GM18868 (cell line): ENCODE measurements around the gene PDCD11.
"Not testable (repeated sequence)": the region's sequence is repeated elsewhere in the genome, so short reads cannot be mapped to it uniquely, and the experiment has no call there.

Experiments used
- ATAC-seq: cut with Tn5 transposase; IDR thresholded peaks from one replicate; pipeline ENCODE4 v1.9.1; 2021; ENCODE audit warnings: mild to moderate bottlenecking, moderate library complexity; ENCODE audit not compliant: unreplicated experiment

The PDCD11 gene

GRCh38 chr10:103415581-103415980 lies 19.2 kb downstream of the PDCD11 start:
- ATAC-seq: no peak

DNA sequence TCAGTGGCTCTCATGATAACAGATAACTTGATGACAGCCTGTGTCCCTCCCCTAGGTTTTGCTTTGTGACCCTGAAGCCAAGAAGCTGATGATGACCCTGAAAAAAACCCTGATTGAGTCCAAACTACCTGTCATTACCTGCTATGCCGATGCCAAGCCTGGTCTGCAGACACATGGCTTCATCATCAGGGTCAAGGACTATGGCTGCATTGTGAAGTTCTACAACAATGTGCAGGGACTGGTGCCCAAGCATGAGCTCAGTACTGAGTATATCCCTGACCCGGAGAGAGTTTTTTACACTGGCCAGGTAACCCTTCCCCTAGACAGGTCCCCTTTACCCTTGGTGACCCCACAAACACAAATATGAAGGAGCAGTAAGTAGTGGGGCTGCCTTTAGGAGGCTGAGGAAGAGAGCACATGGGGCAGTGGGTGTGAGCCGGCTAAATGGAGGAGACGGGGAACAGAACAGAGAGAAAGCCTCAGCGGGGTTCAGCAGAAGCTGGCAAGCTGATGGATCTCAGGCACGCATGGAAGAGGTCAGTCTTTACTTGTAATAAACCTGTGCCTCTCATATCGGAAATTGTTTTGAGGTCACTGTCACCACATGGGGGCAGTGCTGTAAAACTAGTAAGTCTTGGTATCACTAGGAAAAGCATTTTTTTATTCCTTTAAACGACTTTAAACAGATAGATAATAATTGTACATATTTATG lies 20.2 kb downstream of the PDCD11 start:
- ATAC-seq: no peak

DNA sequence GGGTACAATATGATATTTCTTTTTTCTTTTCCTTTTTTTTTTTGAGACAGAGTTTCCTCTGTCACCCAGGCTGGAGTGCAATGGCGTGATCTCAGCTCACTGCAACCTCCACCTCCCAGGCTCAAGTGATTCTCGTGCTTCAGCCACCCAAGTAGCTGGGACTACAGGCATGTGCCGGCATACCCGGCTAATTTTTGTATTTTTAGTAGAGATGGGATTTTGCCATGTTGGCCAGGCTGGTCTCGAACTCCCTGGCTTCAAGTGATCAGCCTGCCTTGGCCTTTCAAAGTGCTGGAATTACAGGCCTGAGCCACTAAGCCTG lies 20.7 kb downstream of the PDCD11 start:
- not testable (repeated sequence) for ATAC-seq

DNA sequence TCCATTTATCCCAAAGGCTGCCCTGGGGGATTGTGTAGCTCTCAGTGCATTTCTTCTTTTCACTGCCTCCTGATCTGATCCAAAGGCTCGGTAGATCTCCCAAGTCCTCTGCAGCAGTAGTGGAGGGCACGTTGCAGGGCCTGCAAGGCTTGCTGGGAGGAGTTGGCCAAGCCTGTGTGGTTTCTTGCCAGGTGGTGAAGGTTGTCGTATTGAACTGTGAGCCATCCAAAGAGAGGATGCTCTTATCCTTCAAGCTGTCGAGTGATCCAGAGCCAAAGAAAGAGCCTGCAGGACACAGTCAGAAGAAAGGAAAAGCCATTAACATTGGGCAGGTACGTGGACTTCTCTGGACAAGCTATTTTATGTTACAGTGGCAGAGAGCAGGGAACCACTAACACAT lies 21.2 kb downstream of the PDCD11 start:
- no peak for ATAC-seq

DNA sequence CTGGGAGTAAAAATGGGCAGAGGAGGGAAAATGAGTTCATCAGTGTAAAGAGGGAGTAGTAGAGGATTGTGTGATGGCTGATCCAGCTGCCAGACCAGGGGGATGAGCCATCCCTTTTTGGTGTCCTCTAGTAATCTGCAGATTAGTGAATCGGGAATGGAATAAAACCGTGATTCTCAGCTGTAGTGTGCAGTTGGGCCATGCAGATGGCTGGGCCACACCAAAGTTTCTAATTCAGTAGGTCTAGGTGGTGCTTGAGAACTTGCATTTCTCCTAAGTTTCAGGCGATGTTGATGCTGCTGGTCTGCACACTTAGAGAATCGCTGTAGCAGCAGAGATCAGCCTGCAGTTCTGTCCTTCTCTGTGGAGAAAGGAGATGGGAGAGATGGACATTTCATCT lies 22.7 kb downstream of the PDCD11 start:
- no peak for ATAC-seq

- no peak for ATAC-seq
Observed at GRCh38 chr10:103423748-103424147, 27.3 kb downstream of the PDCD11 start.

- no peak for ATAC-seq
Observed at GRCh38 chr10:103427866-103428265, 31.4 kb downstream of the PDCD11 start.

GRCh38 chr10:103428989-103429643 lies 32.7 kb downstream of the PDCD11 start:
- no peak for ATAC-seq

GRCh38 chr10:103429647-103430046 lies 33.2 kb downstream of the PDCD11 start:
- no peak for ATAC-seq

DNA sequence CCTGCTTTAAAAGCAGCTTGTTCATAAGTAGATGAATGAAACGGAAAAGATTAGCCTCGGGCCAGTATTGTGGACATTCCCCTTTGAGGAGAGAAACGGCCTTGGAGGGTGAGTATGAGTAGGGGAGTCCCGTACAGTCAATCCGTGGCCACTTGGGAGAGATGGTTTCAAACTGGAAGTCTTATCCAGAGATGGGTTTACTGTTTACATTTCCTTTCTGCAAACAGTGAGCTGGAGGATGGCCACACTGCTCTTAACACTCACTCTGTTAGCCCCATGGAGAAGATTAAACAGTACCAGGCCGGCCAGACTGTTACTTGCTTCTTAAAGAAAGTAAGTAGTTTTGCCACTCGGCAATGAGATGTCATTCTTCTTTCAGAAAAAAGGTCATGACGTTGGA lies 35.5 kb downstream of the PDCD11 start:
- ATAC-seq: no peak

DNA sequence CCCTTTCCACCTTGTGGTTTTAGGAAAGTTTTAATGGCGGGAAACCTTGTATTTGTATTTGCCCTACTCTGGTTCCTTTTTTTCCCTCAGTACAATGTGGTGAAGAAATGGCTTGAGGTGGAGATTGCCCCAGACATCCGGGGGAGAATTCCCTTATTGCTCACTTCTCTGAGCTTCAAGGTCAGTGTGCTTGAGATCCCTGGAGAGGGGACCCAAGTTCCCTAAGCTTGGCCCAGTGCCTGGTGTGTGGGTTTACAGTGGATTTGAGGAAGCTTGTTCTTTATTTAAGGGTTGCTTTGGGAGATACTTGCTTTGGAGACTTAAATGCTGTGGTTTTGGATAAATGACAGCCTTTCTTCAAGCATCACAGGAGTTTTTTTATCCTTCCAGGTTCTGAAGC lies 37.4 kb downstream of the PDCD11 start:
- no peak for ATAC-seq

DNA sequence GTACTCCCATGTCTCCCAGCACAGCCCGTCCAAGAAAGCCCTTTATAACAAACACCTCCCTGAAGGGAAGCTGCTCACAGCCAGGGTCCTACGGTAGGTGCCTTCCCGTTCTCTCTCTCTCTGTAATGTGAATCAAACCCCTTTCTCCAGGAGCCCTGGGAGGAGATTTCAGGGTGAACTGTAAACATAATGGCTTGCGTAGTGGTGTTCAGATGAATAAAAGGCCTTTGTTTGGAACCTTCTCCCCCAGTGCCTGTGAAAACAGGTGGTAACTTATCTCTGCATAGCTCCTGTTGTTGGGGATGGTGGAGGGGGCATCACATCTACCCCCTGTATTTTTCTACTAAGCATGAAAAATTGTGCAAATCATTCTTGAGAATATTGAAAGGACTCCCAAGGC lies 43.4 kb downstream of the PDCD11 start:
- no peak for ATAC-seq

- no peak for ATAC-seq
Observed at GRCh38 chr10:103440416-103440815, 44.0 kb downstream of the PDCD11 start.

GRCh38 chr10:103441206-103441605 lies 44.8 kb downstream of the PDCD11 start:
- no peak for ATAC-seq

DNA sequence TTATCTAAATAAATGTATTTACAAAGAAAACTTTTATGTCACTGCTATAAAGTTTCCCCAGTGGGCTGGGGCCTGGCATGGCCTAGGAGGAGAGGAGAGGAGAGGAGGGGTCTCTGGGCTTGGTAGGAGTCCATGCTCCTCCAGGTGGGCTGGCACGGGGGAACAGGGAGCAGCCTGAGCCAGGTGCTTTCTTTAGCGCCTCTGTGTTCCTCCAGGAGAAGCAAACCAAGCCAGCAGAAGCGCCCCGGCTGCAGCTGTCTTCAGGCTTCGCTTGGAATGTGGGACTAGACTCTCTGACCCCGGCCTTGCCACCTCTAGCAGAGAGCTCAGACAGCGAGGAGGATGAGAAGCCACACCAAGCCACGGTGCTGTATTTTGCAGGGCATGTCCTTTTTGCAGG lies 45.2 kb downstream of the PDCD11 start:
- no peak for ATAC-seq

DNA sequence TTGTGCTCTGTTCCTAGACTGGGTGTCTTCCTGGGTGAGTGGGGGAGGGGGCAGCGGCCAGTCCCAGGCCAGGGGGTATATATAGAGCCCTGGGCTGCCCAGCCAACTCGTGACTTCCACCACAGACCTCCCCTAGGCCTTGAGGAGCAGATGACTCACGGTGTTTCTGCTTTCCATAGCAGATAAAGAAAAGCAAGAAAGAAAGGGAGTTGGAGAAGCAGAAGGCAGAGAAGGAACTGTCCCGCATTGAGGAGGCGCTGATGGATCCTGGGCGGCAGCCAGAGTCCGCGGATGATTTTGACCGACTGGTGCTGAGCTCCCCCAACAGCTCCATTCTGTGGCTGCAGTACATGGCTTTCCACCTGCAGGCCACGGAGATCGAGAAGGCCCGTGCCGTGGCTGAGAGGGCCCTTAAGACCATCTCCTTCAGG lies 45.6 kb downstream of the PDCD11 start:
- no peak for ATAC-seq

GRCh38 chr10:103443475-103444185 lies 47.2 kb downstream of the PDCD11 start:
- no peak for ATAC-seq

- no peak for ATAC-seq
Observed at GRCh38 chr10:103444478-103444877, 48.1 kb downstream of the PDCD11 start.

DNA sequence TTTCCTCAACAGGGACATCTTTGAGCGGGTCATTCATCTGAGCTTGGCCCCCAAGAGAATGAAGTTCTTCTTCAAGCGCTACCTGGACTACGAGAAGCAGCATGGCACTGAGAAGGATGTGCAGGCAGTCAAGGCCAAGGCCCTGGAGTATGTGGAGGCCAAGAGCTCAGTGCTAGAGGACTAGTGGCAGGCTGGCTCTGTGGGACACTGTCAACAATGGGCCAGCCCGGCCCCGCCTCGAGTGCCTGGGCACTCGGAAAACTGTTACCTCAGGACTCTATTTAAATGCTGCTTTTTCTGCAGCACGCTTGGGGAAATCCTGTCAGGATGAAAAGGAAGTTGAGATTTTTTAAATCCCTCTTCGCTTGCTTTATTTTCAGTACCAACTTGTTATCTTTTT lies 48.9 kb downstream of the PDCD11 start:
- ATAC-seq: no peak

- no peak for ATAC-seq
Observed at GRCh38 chr10:103445767-103446567, 49.5 kb downstream of the PDCD11 start.

DNA sequence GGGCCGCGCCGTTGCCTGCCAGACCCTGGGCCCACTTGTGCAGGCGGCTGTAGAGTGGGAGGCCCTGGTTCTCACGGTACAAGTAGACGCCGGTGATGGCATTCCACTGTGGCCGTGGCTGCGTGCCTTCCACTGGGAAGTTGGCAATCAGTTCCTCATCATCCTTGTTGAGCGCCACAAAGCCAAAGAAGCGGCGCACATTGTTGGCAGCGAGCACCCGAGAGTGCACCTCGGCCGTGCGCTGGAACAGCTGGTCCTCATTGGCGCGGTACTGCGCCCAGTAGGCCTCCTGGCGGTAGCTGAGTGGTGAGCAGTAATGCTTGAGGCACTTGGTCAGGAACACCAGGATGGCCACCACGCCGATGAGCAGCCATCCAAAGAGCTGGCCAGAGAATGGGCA lies 50.8 kb downstream of the PDCD11 start:
- no peak for ATAC-seq
